ENCODE measurements around the gene RTP2.

DNA sequence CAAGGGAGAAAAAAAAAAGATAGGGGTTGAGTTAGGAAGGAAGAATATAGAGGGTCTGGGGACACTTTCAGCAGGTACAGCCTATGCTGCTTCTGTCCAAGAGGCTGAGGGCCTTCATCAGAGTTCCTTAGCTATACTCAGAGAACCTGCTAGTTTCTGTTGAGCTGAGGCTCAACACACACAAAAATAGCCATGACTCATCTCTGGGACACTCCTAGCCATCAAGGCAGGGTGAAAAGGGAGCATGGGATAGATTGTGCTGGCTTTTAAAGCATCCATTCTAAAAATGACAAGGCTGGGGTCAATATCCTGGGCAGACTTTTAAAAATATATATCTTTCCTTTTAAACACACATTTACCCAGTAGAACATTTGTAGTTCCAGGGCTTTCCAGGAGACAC lies 2.8 kb upstream of the RTP2 start:
- TF ChIP-seq CTCF (IDR thresholded peaks at IDR 0.05), result no peak
- TF ChIP-seq POLR2A (IDR thresholded peaks at IDR 0.05), result no peak
- no peak for TF ChIP-seq POLR2AphosphoS5 (IDR thresholded peaks at IDR 0.05)

All from prostate gland (tissue), 2 donors.